Activated naive CD4-positive, alpha-beta T cell (primary cell): ENCODE results near the gene IFT43.
A peak's percentile ranks its signal among the peaks of the same experiment; 100 is the strongest.

Experiments
- DNase-seq, 4 experiments: peaks; one replicate each; lab custom pipeline; 2025; lab: John Stamatoyannopoulos, UW

Gene IFT43

GRCh38 chr14:76015191-76015590, 29.6 kb downstream of the IFT43 start:
- DNase-seq: no peak

- no peak for DNase-seq
Observed at GRCh38 chr14:76015668-76016067, 30.1 kb downstream of the IFT43 start.

- no peak for DNase-seq
Observed at GRCh38 chr14:76019676-76020075, 34.1 kb downstream of the IFT43 start.

- DNase-seq: no peak
Observed at GRCh38 chr14:76022991-76023390, 37.4 kb downstream of the IFT43 start.

- DNase-seq: no peak
Observed at GRCh38 chr14:76023757-76024156, 38.2 kb downstream of the IFT43 start.

- no peak for DNase-seq
Observed at GRCh38 chr14:76024211-76024907, 38.8 kb downstream of the IFT43 start.

GRCh38 chr14:76034566-76034965, 49.0 kb downstream of the IFT43 start:
- DNase-seq: no peak

GRCh38 chr14:76040704-76041103, 55.1 kb downstream of the IFT43 start:
- DNase-seq: no peak

- no peak for DNase-seq
Observed at GRCh38 chr14:76045773-76046172, 60.2 kb downstream of the IFT43 start.

- DNase-seq: no peak
Observed at GRCh38 chr14:76050250-76050649, 64.7 kb downstream of the IFT43 start.

- DNase-seq: peak in 3 of 4 experiments; percentile 1 to 21 (median 11)
Observed at GRCh38 chr14:76050797-76051392, 65.3 kb downstream of the IFT43 start.

- no peak for DNase-seq
Observed at GRCh38 chr14:76051717-76052465, 66.3 kb downstream of the IFT43 start.

GRCh38 chr14:76053572-76054355, 68.2 kb downstream of the IFT43 start:
- DNase-seq: no peak

GRCh38 chr14:76055330-76055729, 69.8 kb downstream of the IFT43 start:
- no peak for DNase-seq

- DNase-seq: no peak
Observed at GRCh38 chr14:76056128-76056527, 70.6 kb downstream of the IFT43 start.

- DNase-seq: no peak
Observed at GRCh38 chr14:76057914-76058313, 72.4 kb downstream of the IFT43 start.

- no peak for DNase-seq
Observed at GRCh38 chr14:76063327-76063726, 77.8 kb downstream of the IFT43 start.

GRCh38 chr14:76065519-76065918, 80.0 kb downstream of the IFT43 start:
- no peak for DNase-seq

GRCh38 chr14:76067536-76067935, 82.0 kb downstream of the IFT43 start:
- DNase-seq: no peak

- no peak for DNase-seq
Observed at GRCh38 chr14:76073717-76074116, 88.2 kb downstream of the IFT43 start.

- DNase-seq: no peak
Observed at GRCh38 chr14:76077340-76077739, 91.8 kb downstream of the IFT43 start.

GRCh38 chr14:76078501-76078900, 92.9 kb downstream of the IFT43 start:
- DNase-seq: no peak
